NCI-H1417 (cell line): Measurements from ENCODE around the gene AUP1.

Experiments
- DNase-seq, 3 experiments: peaks; one replicate each; lab custom pipeline; 2025; lab: John Stamatoyannopoulos, UW

Gene AUP1

DNA sequence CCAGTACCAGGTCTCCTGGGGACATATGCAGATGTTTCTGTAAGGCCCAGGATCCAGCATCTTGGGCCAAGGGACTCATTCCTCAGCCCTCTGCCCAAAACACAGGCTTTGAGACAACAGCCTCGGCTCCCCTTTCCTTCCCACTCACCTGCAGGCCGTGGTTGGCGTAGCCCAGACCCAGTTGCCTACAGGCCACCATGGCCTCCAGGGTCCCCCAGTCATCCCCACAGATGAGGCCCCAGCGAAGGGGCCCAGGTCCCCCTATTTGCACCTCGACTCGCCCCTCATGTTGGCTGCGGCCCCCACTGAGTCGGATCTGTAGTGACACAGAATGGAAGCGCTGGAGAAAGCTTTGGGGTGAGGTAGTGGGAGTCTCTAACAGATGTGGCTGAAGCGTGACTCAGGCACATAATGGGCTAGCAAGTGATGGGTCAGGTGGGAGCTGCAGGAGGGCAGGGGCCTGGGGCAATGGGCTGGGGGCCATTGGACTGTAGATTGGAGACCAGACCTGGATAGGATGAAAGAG is 6.0 kb upstream of the AUP1 start:
- no peak for DNase-seq

DNA sequence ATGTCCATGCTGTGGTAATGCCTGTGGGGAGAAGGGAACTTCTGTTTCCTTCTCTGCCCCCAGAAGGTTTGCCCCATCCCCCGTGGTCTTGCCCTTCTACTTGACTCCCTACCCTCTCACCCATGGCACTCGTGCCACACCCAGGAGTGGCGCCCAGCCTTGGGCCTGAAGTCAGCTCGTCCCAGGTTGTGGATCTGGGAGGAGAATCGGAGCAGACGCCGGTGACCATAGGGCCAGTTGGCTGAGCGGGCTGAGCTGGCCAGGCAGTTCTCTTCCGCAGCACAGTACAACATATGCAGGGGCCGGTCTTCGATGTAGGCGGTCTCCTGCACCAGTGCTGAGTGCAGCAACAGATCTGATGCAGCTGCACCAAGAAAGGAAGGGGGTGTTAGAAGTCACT is 4.9 kb upstream of the AUP1 start:
- DNase-seq: no peak

DNA sequence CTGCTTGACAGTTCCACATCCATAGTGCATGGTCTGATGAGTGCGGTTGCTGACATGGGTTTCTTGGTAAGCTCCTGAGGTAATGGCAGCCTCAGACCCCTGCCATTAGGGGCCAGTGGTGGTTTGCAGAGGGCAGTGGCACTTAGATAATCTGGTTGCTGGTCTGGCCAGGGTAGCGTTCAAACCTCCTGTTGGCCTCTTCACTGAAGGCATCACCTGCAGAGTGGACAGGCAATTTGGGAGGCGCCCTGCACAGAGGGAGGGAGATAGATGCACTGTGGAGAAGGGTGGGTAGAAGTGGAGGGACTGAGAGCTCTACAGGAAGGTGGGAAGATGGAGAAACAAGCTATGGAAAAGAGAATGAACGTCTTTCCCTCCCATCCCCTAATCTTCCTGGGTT is 4.0 kb upstream of the AUP1 start:
- DNase-seq: no peak

DNA sequence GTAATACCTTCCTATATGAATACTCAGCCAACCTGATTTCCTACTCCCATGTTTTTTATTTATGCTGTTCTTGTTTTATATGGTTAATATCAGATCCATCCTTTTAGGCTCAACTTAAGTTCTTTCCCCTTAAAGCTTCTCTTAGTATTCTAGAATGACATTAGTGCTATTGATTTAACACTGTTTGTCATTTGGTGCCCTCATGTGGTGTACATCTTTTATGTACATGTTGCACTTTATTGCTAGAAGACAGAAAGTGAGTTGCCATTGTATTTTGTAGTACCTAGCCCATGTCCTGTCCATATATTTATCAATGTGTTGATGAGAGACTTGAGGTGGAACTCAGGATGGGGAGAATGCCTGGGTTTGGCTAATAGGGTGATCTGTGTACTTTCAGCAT is 2.7 kb upstream of the AUP1 start:
- DNase-seq: peak in 1 of 3 experiments; percentile 60

DNA sequence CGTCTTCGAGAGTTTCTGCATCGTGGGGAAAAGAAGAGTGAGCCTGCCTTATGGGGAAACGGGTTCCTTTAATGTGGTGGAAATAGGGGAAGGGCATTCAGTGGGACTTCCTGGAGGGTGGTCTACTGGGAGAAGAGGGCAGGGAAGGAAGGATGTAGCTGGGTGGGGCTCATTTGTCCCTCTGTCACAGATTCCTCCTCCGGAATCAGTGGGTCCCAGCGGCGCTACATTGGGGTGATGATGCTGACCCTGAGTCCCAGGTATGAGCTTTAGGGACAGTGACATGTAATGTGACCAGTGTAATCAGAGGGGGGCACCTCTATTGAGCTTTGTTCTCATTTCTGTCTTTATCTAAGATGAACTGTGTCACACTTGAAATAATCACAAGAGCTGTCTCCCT is 2.2 kb upstream of the AUP1 start:
- DNase-seq: no peak

DNA sequence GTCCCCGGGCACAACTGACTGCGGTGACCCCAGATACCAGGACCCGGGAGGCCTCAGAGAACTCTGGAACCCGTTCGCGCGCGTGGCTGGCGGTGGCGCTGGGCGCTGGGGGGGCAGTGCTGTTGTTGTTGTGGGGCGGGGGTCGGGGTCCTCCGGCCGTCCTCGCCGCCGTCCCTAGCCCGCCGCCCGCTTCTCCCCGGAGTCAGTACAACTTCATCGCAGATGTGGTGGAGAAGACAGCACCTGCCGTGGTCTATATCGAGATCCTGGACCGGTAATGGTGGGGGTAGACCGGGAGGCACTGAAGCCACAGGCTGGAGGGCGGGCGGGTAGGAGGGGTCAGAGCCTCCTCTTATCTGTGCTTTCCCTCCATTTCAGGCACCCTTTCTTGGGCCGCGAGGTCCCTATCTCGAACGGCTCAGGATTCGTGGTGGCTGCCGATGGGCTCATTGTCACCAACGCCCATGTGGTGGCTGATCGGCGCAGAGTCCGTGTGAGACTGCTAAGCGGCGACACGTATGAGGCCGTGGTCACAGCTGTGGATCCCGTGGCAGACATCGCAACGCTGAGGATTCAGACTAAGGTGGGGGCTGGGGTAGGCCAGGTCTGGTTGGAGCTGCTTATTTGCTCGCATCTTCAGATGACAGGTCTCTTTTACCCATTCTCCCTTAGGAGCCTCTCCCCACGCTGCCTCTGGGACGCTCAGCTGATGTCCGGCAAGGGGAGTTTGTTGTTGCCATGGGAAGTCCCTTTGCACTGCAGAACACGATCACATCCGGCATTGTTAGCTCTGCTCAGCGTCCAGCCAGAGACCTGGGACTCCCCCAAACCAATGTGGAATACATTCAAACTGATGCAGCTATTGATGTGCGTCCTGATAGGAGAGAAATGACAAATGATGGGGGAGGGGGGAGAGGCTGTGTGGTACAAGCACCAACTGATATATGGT is 1.0 kb upstream of the AUP1 start:
- DNase-seq: peak; percentile 28 to 69 (median 66)

DNA sequence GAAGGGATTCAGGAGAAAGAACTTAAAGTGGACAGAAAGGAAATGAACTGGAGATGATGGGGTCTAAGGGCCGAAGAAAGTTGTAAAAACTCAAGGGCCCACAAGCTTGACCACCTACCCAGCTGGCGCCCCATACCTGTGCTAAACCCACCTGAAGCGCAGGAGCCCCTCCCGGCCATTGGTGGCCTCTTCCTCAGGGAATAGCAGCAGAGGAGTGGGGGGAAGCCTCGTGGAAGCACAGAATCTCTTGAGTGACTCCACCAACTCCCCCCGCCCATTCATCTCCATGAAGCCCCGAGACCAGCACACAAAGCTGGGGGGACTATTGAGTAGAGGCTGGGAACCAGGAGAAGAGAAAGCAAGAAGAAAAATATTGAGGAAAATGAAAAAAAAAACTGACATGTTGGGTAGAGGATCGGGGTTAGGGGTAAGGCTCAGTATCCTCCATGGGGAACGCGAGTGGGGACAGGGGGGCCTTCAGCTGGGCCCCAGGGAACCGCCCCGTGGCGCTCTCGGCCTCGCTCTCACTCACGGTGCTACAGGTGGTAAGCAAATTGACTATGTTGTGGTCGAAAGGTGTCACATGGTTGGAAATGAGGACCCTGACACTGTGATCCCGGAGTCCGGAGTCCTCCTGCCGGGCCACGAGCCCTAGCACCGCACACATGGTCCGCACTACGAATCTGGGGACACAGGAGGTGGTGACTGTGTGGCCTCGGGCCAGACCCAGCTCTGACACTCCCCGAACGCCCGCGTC is 728 bp downstream of the AUP1 start:
- no peak for DNase-seq

DNA sequence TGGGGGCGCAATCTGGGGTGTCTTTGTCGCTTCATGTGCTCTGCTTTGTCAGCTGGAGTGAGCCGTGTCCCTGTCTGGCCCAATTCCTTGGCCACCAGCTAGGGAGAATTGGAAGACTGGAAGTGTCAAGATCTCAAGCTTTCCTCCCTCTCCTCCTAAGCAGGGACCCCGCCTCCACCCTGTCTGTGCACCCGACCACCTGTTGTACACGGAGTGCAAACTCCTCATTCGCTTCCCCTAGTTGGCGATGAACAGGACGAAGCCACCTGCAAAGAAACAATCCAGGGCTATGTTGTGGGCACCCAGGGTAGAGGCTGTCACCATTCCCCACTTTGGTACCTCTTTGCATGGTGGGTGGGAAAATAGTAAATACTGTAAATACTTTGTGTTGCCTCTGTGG is 1.8 kb downstream of the AUP1 start:
- DNase-seq: no peak

DNA sequence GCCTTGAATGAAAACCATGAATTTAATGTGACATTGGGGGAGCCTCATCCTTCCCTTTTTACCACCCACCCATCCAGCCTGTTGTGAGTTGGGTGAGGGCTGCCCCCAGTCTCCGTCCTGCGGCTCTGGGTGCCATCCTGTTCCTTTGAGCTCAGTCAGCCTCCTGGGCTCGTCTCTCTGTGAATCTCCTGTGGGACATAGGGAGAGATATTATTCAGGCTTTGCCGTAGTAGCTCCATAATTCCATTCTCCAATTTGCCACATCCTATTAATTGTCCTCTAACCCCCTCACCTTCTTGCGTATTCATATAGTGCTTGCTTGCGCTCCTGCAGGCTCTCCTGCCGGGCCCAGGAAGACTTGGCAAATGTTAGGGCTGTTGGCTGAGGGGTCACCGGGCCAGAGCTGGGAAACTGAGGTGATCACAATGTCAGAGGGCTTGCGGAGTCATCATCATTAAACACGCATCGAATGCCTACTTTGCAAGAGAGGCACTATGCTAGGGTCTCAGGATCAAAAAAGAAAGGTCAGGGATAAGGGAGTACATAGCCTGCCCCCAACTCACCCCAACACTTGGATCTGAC is 2.8 kb downstream of the AUP1 start:
- no peak for DNase-seq

DNA sequence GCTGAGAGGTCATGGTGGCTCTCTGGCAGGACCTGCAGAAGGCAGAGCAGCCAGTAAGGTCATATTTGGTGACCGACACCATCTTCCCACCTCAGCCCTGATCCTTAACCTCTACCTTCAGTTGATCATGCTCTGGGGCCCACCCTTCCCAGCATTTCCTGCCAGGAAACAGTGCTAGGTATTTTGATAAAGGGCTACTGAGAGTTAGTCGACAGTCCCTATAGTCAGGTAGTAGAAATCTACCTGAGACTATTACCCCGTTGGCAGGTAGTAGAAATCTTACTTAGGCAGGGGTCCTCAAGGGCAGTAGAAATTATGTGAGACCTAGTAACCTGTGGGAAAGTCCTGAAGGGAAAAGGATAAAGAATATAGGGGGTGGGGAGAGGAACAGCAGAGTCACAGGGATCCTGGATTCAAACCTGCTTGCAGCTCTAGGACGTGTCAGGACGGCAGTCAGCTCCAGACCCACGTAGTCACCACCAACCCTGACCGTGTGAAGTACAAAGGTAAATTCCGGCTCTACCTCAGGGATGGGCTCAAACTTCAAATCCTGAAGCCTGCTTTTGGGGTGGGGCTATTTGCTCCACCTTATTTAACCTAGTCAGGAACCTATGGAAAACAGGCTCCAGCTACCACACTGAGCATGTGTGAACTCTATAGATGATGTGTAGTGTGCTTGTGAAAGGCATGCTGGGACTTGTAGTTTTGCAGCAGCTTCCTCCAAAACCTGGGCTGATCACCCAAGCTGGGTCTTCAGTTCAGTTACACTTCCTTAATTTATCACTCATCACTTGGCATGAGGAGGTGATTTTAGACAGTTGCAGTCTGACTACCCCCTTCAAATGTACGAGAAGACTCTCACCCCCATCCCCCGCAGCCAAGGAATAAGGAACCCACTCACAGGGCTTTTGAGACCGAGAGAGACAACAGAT is 3.5 kb downstream of the AUP1 start, which contains the start of gene DQX1:
TSS of gene DQX1 (minus strand) at position 515 of the 932 bp plus-strand sequence. CDS start at position 13, 502 bp downstream.
- peak in 1 of 3 experiments; percentile 39 for DNase-seq

DNA sequence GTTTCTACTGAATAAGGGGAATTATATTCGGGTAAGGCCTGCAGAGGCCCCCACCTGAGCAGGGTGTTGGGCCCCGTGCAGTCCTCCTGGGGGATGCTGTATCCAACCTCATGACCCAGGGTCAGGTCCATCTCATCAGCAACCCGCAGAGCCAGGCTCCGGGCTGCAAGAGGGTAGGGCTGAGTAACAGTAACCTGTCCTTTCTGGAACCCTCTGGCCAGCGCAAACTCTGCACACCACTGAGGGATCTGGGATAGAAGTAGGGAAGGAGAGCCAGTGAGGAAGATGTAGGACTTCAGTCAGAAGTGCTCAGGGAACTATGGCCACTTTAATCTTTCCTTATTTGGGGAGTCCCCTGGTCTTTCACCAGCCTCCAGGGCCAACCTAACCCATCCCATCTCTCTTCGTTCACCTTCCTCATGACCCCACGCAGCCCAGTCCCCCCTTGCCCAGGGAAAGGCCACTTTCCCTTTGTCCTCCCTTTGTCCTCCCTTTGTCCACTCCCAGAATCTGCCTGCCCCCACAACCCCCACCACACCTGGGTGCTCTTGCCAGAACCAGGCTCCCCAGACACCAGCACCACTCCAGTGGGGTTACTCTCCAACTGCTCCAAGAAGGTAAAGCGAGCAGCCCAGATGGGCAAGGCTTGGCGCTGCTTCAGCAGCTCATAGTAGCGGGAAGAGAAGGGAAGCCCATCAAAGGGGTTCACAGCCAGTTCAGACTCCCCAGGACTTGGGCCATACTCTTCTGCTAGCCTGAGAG is 4.4 kb downstream of the AUP1 start:
- no peak for DNase-seq

DNA sequence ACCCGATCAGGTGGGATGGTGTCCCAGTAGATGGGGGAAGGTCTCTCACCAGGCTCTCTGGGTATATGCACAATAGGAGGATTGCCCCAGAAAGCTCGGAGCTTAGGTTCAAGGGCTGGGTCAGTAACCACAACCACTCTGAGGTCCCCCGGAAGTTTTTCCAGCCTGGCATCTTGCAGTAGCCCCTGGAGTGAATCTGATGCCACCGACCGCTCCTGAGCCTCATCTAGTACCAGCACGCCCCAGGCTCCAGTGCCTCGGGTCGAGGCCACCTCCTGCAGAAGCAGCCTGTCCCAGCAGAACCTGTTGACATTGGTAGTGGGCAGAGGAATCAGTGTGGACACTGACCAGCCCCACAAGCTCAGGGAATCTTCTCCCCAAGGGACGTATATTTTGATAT is 5.5 kb downstream of the AUP1 start:
- DNase-seq: no peak

DNA sequence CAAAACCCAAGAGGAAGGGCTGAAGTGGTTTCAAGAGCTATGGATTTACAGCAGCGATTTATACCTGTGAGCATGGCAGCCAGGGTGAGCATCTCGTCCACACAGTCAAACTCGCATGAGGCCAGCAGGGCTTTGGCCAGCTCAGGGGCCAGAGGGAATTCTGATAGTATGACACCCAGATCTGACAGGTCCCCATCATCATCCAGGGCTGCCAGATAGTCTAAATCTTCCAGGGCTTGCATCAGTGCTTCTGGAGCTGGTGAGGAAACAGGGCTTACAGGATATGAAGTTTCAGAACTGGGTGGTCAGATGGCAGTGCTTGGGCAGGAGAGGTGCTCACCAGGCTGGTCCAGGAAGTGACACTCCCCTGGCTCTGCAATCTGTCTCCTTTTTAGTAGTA is 7.0 kb downstream of the AUP1 start:
- DNase-seq: no peak

DNA sequence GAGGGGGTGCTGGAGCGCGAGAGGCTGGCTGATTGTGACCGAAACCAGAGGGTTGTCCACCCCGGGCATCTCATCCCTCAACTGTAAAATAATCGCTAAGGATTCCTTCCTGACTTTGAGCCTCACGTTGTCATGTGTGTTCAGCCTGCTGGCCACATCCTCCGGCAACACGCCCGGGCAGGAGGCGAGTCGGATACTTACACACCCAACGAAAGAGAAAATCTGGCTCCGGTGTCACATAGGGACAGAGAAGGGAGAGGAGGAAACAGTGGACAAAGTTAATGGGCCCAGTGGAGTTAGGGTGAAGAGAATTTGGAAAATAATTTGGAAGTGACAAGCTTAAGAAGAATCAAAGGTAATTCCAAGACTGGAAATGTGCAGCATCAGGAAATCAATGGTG is 12.9 kb downstream of the AUP1 start:
- DNase-seq: no peak

DNA sequence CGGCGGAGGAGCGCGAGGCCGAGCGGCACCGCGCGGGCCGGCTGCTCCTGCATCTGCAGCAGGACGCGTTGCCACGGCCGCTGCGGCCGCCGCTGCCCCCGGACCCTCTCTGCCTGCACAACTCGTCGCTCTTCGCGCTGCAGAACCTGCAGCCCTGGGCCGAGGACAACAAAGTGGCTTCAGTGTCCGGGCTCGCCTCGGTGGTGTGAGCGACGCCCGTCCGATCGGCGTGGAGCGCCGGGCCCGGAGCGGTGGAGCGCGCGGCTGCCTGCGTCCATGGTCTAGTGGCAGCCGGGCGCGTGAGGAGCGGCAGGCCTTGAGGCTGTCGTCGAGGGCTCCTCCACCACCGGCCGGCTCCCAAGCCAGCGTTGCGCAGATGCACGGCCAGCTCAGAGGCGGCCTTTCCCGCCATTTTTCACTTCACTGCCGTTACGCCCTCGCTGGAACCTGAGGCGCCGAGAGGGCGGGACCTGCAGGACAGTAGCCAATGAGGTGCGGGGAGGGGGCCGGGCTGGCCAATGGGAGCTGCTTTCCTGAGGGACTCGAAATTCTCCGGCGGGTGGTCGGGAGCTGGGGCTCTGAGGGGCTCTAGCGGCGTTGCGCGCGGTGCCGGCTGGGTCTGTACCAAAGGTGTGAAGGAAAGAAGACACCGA is 13.4 kb downstream of the AUP1 start:
- DNase-seq: peak in 1 of 3 experiments; percentile 18

DNA sequence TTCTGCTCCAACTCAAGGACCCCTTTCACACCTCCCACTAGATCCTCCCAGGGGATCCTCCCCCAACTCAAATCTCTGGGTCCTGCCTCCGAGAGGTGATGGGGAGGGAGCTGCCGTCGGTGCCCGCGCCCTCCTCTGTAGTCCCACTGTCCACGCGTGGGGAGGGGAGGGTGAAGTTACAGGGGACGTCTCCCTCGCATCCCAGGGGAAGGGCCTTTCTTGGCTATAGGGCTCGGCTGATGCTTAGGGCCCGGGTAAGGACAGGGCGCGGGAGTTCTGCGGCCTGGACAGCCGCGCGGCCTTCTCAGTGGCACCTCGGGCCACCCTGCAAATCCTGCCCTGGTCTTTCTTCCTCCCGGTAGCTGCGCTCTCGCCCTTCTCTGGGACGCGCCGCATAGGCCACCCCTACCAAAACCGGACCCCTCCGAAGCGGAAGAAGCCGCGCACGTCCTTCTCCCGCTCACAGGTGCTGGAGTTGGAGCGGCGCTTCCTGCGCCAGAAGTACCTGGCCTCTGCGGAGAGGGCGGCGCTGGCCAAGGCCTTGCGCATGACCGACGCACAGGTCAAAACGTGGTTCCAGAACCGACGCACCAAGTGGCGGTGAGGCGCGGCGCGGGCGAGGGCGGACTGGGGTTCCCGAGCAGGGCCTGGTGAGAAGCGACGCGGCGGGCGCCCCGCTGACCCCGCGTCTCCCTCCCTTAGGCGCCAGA is 14.1 kb downstream of the AUP1 start:
- no peak for DNase-seq

DNA sequence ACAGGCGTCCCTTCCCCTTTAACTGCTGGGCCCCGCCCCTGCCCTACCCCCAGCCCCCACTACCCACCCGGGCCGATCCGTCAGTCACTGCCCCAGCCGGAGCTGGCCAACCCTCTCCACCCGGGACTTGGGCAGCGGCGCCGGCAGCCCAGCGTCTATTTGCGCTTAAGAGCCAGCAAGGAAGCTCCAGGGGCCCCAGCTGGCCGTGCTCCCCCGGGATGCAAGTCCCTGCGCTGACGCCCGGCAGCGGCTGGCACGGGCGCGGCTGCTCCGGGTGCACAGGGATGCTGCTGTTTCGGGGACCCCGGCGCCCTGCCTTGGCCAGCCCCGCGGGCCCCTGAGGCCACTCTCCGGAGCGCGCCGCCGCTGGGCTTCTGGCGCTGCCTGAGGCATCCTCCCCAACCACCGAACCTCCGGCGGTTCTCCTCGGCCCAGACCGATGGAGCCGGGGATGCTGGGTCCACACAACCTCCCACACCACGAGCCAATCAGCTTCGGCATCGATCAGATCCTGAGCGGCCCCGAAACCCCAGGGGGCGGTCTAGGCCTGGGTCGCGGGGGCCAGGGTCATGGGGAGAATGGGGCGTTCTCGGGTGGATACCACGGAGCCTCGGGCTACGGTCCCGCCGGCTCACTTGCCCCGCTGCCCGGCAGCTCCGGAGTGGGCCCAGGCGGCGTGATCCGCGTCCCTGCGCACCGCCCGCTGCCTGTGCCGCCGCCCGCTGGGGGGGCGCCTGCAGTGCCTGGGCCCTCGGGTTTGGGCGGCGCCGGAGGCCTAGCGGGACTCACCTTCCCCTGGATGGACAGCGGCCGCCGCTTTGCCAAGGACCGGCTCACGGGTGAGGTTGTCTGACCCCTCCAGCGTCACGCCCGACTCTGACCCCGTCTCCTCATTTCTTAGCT is 14.9 kb downstream of the AUP1 start, which contains the start of gene TLX2:
TSS of gene TLX2 (plus strand) at position 83 of the 903 bp plus-strand sequence. CDS start at position 440, 357 bp downstream.
- peak in 2 of 3 experiments; percentile 58 to 65 for DNase-seq
